Breast epithelium (tissue), 4 donors: ENCODE measurements around the gene SOX30. TPM values are rescaled to one million over a fixed set of nuclear protein-coding genes. Genes with fewer than 3 reads are reported as not detected.
"Not testable (repeated sequence)": the region's sequence is repeated elsewhere in the genome, so short reads cannot be mapped to it uniquely, and the experiment has no call there.

Experiments used
- DNase-seq, 2 donors: peaks; one replicate each; pipeline ENCODE4 v3.0.0-alpha.2; 2019; ENCODE audit warnings: low spot score in 2 of 2
- H3K27ac ChIP-seq, 2 donors: fragments of 200-600 bp; sonication (generic) in 1 of 2; one replicate each; pipeline ENCODE4 v1.5.1; 2016 to 2019; ENCODE audit warnings: mild to moderate bottlenecking in 1 of 2
- H3K27me3 ChIP-seq, 2 donors: fragments of 200-600 bp; sonication (generic) in 1 of 2; one replicate each; pipeline versions ENCODE4 v1.5.1 to v1.6.0; 2017 to 2019; ENCODE audit warnings: control low read depth in 1 of 2, mild to moderate bottlenecking in 1 of 2
- H3K36me3 ChIP-seq: fragments of 200-600 bp; one replicate; pipeline ENCODE4 v1.5.1; 2019
- H3K4me1 ChIP-seq, 2 donors: fragments of 200-600 bp; sonication (generic); one replicate each; pipeline ENCODE4 v1.5.1; 2016 to 2019; ENCODE audit warnings: control low read depth in 1 of 2
- H3K4me3 ChIP-seq, 3 donors: fragments of 200-600 bp; sonication (generic); 1 replicate in 2 of 3; 2 replicates in 1 of 3; pipeline ENCODE4 v1.5.1; 2016 to 2019; ENCODE audit warnings: mild to moderate bottlenecking in 3 of 3, moderate library complexity in 2 of 3
- H3K9me3 ChIP-seq, 2 donors: fragments of 200-600 bp; sonication (generic) in 1 of 2; one replicate each; pipeline ENCODE4 v1.5.1; 2016 to 2019; ENCODE audit warnings: control low read depth in 1 of 2
- CTCF ChIP-seq, 3 donors: fragments of 450-650 bp; IDR thresholded peaks; one replicate each; pipeline ENCODE4 v1.5.1; 2016 to 2017; ENCODE audit warnings: antibody characterized with exemption in 3 of 3, mild to moderate bottlenecking in 3 of 3, moderate library complexity in 3 of 3
- POLR2A ChIP-seq: fragments of 450-650 bp; IDR thresholded peaks from one replicate; pipeline ENCODE4 v1.6.1; 2016; ENCODE audit warnings: antibody characterized with exemption, mild to moderate bottlenecking, moderate library complexity
- POLR2AphosphoS5 ChIP-seq, 3 donors: sonication (generic); formaldehyde crosslinking; IDR thresholded peaks; one replicate each; pipeline ENCODE4 v1.6.1; 2017; ENCODE audit warnings: antibody characterized with exemption in 3 of 3
- intact Hi-C: fragments of 100-400 bp; cut with DNase I; formaldehyde crosslinking; loops from one replicate; pipeline ENCODE4 v1.15.1; 2023; ENCODE audit warnings: low total_unique reads
- total RNA-seq, 3 donors: library from RNA; depleted of rRNA; stranded (reverse); fragments of >200 nt; gene quantifications; one replicate each; pipeline ENCODE4 v1.1.0, GENCODE V29; 2016

The SOX30 gene
- total RNA-seq = under 1 TPM in 1 of 3 donors, not detected in 2; 0.16 TPM

GRCh38 chr5:157652377-157652692, at the start of gene SOX30:
SOX30 (minus strand) TSS chr5:157652438; CDS start chr5:157652078, 360 bp downstream.
- H3K36me3 ChIP-seq = no peaks in the 10 kb centered on the region
- H3K27me3 ChIP-seq = no peaks in the 10 kb centered on the region
- H3K27ac ChIP-seq = no peak within 1 kb of the TSS
- H3K9me3 ChIP-seq = peaks cover 3 to 4% of the 10 kb centered on the region in 2 donors
- H3K4me1 ChIP-seq = no peaks in the 10 kb centered on the region
- peak within 1 kb of the TSS; percentile 30 to 69 (median 46) for H3K4me3 ChIP-seq
- intact Hi-C loops = no loop called here
- TF ChIP-seq POLR2AphosphoS5 (IDR thresholded peaks at IDR 0.05) (no peak), CTCF (IDR thresholded peaks at IDR 0.05) (no peak), POLR2A (no peak)
- no peak for DNase-seq

- intact Hi-C loops, DNase-seq, H3K27ac ChIP-seq, H3K36me3 ChIP-seq, H3K4me3 ChIP-seq, H3K27me3 ChIP-seq, H3K4me1 ChIP-seq: not testable (repeated sequence)
- H3K9me3 ChIP-seq = peaks cover 16 to 21% of the 10 kb centered on the region in 2 donors
Observed at GRCh38 chr5:157698674-157699073, 46.4 kb upstream of the SOX30 start.

- DNase-seq, H3K36me3 ChIP-seq, H3K4me1 ChIP-seq, H3K4me3 ChIP-seq, H3K27me3 ChIP-seq, intact Hi-C loops, H3K27ac ChIP-seq: not testable (repeated sequence)
- peaks cover 16 to 17% of the 10 kb centered on the region in 2 donors for H3K9me3 ChIP-seq
Observed at GRCh38 chr5:157696154-157696553, 43.9 kb upstream of the SOX30 start.

- H3K27me3 ChIP-seq, DNase-seq, intact Hi-C loops, H3K36me3 ChIP-seq, H3K27ac ChIP-seq, H3K4me1 ChIP-seq, H3K4me3 ChIP-seq: not testable (repeated sequence)
- peaks cover 3 to 23% of the 10 kb centered on the region in 2 donors for H3K9me3 ChIP-seq
Observed at GRCh38 chr5:157693816-157694215, 41.6 kb upstream of the SOX30 start.

GRCh38 chr5:157690690-157691433, 38.6 kb upstream of the SOX30 start:
- Histone ChIP-seq H3K4me3 (no peak overlapping the region), H3K27ac (no peak overlapping the region), H3K9me3 (peaks cover 0 to 9% of the 10 kb centered on the region in 2 donors), H3K4me1 (no peaks in the 10 kb centered on the region), H3K27me3 (no peaks in the 10 kb centered on the region), H3K36me3 (no peaks in the 10 kb centered on the region)
- intact Hi-C loops = no loop called here
- DNase-seq = no peak
- TF ChIP-seq POLR2AphosphoS5 (IDR thresholded peaks at IDR 0.05) (no peak), CTCF (IDR thresholded peaks at IDR 0.05) (no peak)

GRCh38 chr5:157689942-157690689, 37.9 kb upstream of the SOX30 start:
- intact Hi-C loops = no loop called here
- TF ChIP-seq POLR2A (no peak), POLR2AphosphoS5 (IDR thresholded peaks at IDR 0.05) (no peak)
- no peaks in the 10 kb centered on the region for H3K27me3 ChIP-seq
- H3K9me3 ChIP-seq = peaks cover 0 to 9% of the 10 kb centered on the region in 2 donors
- no peak overlapping the region for H3K4me3 ChIP-seq
- no peak overlapping the region for H3K27ac ChIP-seq
- no peak for DNase-seq
- H3K36me3 ChIP-seq = no peaks in the 10 kb centered on the region
- no peaks in the 10 kb centered on the region for H3K4me1 ChIP-seq

- Histone ChIP-seq H3K27me3 (no peaks in the 10 kb centered on the region), H3K27ac (no peak overlapping the region), H3K4me3 (no peak overlapping the region), H3K36me3 (no peaks in the 10 kb centered on the region), H3K9me3 (peaks cover 0 to 9% of the 10 kb centered on the region in 2 donors), H3K4me1 (no peaks in the 10 kb centered on the region)
- DNase-seq = no peak
- TF ChIP-seq POLR2A (no peak), POLR2AphosphoS5 (IDR thresholded peaks at IDR 0.05) (no peak), CTCF (IDR thresholded peaks at IDR 0.05) (no peak)
- intact Hi-C loops = no loop called here
Observed at GRCh38 chr5:157687198-157687554, 34.9 kb upstream of the SOX30 start.

GRCh38 chr5:157686276-157687197, 34.3 kb upstream of the SOX30 start:
- H3K4me1 ChIP-seq, H3K27me3 ChIP-seq, DNase-seq, H3K27ac ChIP-seq, H3K4me3 ChIP-seq, H3K9me3 ChIP-seq, intact Hi-C loops, H3K36me3 ChIP-seq: not testable (repeated sequence)
